Activated effector memory CD4-positive, alpha-beta T cell treated with anti-CD3 and anti-CD28 coated beads, Interleukin-2, amount 50 U/mL, for 16 hours (primary cell): ENCODE results near the gene ING5.
"Not testable (repeated sequence)": the region's sequence is repeated elsewhere in the genome, so short reads cannot be mapped to it uniquely, and the experiment has no call there.

Experiments
- DNase-seq: peaks from one replicate; pipeline ENCODE4 v3.0.0-alpha.2; 2020

ING5 gene

DNA sequence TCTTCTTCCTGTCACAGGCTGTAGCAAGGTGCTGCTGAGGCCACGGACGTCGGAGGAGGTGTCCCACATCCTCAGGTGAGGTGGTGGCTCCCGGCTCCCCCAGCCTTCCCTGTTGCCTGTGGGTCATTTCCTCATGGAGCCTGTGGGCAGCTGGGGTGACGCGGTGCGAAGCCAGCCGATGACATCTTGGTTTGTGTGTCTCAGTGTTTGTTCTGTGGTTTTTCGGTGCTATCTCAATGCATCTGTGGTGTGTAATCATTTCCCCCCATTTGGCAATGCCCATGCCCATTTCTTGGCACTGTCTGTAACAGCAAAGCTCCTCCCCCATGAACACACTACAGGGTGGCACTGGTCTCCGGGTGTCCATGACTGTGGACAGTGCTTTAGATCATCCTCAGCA lies 39.2 kb downstream of the ING5 start:
- peak; percentile 75 for DNase-seq

DNA sequence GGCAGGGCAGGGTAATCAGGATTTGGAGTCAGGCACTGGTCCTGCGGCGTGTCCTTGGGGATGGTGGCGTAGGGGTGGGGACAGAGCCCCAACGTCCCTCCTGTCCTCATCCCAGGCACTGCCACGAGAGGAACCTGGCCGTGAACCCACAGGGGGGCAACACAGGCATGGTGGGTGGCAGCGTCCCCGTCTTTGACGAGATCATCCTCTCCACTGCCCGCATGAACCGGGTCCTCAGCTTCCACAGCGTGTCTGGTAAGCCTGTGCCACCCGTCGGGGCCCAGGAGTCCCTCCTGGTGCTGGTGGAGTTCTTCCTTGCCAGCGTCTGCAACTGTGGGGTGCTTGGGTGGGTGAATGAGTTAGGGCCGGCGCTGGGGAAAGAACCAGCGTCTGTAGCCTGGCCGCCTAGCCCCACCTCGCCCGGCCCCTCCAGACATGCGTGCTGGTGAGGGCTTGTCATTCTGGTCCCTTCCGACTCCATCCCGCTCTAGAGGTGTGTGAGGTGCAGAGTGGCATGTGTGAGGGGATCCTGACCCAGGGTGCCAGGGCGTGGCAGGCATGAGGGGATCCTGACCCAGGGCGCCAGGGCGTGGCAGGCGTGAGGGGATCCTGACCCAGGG lies 40.6 kb downstream of the ING5 start:
- DNase-seq: no peak

DNA sequence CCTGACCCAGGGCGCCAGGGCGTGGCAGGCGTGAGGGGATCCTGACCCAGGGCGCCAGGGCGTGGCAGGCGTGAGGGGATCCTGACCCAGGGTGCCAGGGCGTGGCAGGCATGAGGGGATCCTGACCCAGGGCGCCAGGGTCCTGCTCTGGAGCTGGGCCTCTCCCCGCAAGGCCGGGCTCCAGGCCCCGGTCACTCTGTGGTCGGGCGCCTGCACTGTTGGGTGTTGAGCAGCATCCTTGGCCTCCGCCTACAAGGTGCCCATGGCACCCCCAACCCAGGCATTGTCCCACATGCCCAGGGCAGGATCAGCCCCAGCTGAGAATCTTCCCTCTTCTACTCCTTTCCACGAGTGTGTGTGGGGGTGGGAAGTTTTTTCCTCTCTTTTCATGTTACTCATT lies 41.2 kb downstream of the ING5 start:
- not testable (repeated sequence) for DNase-seq

DNA sequence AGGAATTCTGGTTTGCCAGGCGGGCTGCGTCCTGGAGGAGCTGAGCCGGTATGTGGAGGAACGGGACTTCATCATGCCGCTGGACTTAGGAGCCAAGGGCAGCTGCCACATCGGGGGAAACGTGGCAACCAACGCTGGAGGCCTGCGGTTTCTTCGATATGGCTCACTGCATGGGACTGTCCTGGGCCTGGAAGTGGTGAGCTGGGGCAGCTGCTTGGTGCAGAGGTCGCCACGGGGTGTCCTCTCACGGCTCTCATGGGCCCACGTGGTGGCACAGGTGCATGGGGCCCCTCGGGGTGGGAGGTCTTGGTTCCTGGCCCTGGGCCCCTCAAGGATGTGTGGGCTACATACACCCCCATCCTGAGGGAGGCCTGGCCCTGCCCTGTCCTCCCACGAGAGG lies 41.8 kb downstream of the ING5 start:
- DNase-seq: no peak

DNA sequence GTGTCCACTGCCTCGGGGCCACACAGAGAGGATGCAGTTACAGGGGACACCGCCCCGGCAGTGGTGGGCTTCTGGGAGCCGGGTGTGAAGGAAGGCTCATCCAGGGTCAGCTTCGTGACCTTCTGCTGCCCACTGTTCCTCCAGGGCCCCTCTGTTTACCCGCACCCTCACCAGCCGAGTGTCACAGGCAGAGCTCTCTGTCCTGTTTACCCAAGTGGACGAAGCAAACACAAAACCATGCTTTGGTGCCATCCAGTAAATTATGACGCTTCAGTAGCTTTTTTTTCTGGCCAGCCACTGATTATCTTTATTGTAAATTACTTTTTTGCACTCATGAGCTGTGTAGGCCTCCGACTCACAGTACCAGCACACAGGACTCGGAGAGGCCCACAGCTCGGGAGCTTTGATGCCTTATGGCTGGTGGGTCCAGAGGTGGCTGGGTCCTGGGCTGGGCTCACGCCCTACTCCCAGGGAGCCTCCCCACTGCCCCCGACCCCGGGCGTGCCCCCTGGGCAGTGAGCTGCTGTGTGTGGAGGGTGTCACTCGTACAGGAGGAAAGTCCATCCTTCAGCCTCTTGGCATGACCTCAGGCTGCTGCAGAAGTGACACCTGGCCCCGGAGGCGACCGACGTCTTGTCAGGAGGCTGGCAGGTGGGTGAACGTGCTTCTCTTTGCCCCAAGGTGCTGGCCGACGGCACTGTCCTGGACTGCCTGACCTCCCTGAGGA lies 42.4 kb downstream of the ING5 start:
- no peak for DNase-seq

DNA sequence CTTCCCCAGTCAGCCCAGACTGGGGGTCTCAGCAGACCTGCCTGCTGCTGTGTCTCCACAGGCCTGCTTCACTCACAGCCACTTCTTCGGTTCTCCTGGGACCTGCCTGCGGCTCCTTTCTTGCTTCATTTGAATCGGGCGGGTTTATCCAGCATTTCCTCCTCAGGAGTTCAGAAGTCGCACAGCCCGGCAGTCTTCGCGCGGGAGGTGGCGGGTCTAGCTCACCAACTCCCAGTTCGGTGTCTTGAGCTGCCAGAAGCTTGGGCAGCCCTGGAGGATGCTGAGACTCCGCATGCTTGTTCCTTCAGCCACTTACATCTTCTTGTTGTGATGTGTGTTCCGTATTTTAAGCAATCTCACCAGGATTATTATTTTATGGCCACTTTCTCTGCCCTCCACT lies 43.4 kb downstream of the ING5 start:
- no peak for DNase-seq

DNA sequence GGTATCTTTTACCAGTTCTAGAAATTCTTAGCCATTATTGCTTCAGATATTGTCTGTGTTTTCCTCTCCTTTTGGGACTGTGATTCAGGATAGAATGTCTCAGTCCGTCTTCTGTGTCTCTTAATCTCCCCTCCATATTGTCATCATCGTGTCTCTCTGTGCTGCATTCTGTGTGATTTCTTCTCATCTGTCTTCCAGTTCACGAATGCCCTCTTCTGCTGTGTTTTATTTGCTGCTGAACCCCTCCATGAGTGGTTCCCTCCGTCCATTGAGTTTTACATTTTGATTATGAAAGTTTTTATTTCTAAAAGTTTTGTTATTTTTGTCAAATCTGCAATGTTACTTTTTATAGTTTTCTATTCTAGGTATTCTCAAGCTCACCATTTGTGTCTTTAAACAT lies 44.2 kb downstream of the ING5 start:
- DNase-seq: no peak

DNA sequence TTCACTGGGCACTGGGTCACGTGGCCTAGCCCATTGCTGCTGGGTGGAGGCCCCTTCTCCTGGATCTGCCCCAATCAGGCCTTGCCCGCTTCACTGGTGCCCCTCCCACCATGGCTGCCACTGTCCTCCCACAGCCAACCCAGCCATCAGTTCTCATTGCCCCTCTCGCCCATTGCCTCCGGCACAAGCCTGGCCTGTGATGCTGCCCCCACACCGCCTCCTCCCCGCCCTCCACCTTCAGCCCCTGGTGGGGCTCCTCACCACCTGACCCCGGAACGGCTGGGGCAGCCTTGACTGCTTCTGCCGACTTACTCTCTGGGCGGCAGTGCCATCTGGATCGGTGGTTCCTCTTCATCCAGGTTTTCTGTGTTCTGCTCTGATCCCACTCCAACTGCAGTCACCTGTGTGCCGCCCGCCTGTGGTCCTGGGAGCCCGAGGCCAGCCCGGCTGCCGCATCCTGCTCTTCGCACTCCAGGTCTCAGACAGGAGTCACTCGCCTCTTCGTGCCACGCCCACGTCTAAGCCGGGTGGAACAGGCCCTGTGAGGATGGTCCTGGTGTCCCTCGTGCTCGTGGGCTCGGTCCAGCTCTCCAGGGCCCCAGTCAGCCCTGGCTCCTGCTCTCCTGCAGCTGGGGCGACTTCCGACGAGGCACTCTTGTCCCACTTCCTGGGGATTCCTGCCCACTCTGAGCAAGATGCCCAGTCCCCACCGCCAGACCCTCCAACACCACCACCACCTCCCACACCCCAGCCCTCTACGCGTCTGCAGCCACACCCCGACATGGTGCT lies 46.8 kb downstream of the ING5 start:
- no peak for DNase-seq

DNA sequence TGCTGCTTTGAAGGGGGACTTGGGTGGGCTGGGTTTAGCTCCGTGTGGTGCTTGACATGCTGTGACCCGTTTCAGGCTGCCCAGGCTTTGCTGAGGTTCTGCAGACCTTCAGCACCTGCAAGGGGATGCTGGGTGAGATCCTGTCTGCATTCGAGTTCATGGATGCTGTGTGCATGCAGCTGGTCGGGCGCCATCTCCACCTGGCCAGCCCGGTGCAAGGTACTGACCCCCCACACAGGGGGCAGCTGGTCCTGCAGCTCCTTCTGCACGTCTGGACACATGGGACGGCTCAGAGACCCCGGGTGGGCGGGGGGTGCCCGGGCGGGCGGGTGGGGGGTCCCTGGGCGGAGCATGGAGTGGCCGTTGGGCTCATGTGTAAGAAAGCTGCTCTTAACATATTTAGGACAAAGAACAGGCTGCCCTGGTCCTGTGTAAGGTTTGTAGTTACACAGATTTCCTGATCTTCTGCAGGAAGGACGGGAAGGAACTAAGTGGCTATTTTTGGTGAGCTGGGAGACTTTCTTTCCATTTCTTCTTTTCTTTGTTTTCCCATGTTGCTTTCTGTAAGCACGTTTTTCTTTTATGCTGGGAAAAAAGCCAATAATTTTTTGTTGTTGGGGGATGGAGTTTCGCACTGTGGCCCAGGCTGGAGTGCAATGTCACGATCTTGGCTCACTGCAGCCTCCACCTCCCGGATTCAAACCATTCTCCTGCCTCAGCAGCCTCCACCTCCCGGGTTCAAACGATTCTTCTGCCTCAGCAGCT lies 48.4 kb downstream of the ING5 start:
- no peak for DNase-seq

DNA sequence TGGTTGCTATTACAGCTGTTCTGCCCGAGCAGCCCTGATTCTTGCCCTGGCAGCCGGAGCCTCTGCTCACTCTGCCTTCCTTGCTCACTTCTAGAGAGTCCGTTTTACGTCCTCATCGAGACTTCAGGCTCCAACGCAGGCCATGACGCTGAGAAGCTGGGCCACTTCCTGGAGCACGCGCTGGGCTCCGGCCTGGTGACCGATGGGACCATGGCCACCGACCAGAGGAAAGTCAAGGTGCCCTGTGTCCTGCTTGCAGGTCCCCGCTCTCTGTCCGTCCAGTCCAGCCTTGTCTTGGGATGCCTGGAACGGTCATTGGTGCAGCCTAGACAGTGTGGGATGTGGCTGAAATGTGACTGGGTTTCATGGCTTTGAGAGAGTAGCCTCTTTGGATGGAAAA lies 49.3 kb downstream of the ING5 start:
- no peak for DNase-seq

DNA sequence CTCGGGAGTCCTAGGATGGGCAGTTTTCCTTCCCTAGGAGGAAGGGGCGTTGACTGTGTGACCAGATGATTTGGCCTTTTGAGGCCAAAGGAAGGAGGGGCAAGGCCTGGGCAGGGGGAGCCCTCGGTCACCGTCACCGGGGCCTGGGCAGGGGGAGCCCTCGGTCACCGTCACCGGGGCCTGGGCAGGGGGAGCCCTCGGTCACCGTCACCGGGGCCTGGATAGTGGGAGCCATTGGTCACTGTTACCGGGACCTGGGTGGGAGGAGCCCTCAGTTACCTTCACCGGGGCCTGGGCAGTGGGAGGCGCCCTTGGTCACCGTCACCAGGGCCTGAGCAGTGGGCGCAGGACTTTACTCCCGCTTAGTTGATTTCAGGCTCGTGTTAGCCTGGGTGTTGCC lies 49.9 kb downstream of the ING5 start:
- no peak for DNase-seq

DNA sequence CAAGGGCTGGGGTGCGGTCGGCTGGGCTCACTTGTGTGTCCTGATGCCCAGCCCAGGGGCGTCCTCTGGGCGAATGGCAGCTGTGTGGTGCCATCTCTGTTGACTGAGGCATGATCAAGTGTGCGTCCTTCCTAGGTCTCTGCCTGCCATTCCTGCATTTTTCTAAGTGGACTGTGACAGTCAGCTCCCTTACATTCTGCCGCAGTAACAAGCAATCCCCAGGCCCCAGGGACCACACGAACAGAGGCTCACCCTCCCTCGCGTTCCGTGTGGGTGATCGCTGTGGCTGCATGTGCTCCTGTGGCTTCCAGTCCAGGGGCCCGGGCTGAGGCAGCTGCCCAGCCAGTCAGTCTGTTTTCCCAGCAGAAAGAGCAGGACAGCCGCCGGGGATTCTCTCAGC lies 50.4 kb downstream of the ING5 start:
- no peak for DNase-seq

DNA sequence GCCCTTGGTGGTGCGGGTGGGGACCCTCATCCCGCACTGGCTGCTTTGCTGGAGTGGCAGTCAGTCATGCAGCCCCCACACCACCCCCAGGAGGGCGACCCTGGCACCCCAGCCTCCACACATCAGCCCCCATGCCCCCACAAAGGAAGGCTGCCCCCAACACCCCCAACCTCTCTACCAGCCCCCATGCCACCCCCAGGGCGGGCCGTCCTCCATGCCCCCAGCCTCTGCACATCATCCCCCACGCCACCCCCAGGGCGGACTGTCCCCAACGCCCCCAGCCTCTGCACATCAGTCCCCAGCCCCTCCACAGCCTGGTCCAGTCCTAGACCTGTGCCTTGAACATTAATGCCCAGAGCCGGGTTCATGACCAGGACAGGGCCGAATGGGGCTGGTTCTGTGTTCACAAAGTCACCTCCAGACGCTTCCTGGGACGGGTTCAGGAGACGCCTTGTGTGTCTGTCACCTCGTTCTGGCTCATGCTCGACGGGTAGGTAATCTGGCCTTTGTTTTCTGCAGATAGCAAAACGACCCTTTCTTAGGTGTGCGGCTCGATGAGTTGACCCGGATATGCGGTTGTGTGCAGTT lies 50.9 kb downstream of the ING5 start:
- no peak for DNase-seq

DNA sequence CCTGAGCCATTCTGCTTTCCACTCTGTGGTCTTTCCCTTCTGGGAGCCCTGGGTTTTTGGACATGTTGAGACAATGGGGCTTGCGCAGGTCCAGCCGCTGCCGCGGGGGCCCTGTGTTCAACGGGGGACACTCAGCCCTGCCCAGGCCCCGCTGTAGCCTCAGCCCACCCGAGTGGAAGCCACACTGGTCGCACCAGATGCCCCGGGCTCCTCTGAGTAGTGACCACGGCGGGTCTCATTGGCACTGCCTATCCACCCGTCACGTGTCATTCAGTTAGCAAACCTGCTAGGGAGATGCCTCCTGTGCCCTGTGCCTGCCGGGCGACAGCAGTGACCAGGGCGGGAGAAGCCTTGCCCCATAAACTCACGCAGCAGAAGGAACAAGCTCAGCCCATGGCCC lies 51.7 kb downstream of the ING5 start:
- DNase-seq: no peak

DNA sequence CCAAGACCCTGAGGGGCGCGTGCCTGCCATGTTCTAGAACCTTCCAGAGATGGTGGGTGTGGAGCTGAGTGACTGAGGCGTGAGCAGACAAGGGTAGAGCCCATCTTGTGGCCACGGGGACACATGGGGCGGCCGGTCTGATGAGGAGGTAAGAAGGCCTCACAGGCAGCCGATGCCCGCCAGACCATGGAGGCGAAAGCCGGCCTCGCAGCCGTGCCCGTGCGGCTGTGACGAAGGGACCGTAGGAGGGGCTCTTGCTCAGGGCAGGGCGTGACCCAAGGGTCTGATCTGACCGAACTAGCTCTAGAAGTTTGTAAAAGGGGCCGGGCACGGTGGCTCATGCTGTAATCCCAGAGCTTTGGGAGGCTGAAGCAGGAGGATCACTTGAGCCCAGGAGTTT lies 52.2 kb downstream of the ING5 start:
- DNase-seq: no peak

DNA sequence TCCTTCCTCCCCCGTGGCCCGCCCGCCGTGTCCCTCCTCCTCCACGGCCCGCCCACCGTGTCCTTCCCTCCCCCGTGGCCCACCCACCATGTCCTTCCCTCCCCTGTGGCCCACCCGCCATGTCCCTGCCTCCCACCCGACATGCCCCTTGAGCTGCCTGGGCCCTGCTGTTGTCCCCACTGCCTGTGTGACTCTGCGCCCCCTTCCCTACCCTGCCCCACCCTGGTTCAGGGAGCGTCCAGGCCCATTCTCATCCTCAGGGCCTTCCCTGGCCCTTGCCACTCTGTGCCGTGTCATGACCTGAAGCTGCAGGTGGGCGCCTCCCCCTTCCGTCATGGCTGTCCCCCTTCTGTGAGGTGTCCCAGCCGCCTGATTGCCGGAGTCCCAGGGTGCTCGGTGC lies 53.3 kb downstream of the ING5 start:
- DNase-seq: no peak

DNA sequence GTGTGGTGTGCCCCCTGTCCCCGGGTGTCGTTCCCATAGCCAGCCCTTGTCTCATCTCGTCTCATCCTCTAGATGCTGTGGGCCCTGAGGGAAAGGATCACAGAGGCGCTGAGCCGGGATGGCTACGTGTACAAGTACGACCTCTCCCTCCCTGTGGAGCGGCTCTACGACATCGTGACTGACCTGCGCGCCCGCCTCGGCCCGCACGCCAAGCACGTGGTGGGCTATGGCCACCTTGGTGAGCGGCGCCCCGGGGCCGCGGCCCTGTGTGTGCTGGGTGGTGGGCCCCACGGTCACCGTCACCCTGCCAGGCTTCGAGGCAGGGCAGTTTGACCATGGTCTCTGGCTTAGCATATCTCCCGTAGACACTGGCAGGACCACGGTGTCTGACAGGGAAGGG lies 53.9 kb downstream of the ING5 start:
- no peak for DNase-seq

DNA sequence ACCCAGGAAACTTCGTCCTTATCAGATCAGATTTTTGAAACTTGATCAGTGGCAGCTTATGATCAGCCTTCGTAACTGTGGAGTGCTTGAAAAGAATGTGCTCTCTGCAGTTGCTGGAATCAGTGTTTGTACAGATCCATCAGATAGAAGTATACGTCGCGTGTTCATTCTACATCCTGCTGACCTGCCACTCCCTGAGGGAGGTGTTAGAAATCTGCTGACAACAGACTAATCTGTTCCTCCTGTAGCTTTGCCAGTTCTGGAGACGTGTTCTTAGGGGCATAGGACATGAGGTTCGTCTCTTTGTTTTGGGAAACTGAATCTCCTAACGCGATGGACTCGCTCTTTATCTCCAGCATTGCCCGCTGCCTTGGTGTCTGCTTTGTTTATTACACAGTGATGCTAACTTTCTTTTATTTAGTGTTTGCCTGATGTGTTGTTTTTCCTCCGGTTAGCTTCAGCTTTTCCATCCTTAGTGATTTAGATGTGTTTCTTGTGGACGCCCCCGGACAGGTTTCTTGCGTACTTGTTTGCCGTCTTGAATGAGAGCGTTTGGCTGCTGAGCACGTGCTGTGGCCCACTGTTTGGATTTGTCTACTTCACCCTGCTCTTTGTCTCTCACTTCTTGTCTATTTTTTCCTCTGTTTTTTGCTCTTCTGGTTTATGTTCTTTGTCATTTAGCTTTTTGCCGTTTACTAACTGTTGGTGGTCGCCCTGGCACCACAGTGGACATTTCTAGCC lies 57.4 kb downstream of the ING5 start:
- DNase-seq: peak; percentile 62

DNA sequence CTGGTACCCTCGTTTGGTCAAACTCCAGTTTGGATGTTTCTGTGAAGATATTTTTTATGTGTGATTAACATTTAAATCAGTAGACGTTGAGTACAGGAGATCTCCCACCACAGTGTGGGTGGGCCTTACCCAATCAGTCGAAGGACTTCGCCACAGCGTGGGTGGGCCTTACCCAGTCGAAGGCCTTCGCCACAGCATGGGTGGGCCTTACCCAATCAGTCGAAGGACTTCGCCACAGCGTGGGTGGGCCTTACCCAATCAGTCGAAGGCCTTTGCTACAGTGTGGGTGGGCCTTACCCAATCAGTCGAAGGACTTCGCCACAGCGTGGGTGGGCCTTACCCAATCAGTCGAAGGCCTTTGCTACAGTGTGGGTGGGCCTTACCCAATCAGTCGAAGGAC lies 58.1 kb downstream of the ING5 start:
- DNase-seq: peak; percentile 60

DNA sequence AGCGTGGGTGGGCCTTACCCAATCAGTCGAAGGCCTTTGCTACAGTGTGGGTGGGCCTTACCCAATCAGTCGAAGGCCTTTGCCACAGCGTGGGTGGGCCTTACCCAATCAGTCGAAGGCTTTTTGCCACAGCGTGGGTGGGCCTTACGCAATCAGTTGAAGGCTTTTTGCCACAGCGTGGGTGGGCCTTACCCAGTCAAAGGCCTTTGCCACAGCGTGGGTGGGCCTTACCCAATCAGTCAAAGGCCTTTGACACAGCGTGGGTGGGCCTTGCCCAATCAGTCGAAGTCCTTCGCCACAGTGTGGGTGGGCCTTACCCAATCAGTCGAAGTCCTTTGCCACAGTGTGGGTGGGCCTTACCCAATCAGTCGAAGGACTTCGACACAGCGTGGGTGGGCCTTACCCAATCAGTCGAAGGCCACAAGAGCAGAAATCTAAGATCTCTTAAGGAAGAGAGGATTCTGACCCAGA lies 58.5 kb downstream of the ING5 start:
- DNase-seq: peak; percentile 66

DNA sequence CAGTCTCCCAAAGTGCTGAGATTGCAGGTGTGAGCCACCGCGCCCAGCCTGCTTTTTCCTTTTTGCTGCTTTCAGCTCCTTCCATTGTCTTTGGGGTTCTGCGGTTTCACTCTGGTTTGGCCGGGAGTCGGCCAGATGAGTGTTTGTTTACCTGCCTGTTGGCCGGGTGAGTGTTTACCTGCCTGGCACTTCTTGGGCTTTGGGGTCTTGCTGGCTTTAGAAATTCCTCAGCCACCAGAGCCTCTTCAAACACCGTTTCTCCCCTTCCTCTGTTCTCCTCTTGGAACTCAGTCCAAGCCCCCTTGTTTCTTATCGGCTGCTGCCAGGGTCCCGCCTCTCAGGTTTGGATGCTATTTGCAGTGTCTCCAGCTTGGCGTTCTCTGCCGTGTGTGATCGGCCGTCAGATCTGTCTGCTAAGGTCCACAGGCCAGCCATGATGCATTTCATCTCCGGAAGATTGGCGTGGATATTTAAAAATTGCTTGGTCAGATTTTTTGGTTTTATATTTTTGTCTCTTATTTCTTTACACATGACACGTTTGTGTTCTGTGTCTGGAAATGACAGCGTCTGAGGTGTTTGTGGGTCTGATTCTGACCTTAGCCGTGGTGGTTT lies 60.6 kb downstream of the ING5 start:
- peak; percentile 63 for DNase-seq

DNA sequence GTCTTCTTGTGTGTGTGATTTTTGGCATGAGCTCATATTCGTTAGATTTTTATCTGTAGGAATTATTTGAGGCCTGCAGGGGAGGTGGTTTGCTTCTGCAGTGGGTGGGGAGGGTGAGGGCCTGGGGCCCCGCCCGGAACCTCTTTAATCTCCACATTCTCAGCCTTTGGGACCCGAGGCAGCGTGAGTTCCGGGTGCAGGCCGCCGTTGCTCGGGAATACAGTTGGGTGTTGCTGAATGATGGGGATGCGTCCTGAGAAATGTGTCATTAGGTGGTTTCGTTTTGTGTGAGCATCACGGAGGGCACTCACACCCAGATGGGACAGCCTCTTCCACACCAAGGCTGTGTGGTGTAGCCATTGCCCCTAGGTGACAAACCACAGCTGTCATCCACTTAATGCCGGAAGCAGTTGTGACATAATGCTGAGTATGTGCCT lies 61.1 kb downstream of the ING5 start:
- DNase-seq: peak; percentile 82
